GM18499 (cell line): Measurements from ENCODE around the gene PDSS2.
"Not testable (repeated sequence)": the region's sequence is repeated elsewhere in the genome, so short reads cannot be mapped to it uniquely, and the experiment has no call there.

Experiments used
- ATAC-seq: cut with Tn5 transposase; IDR thresholded peaks from one replicate; pipeline ENCODE4 v1.9.1; 2021; ENCODE audit warnings: moderate number of reproducible peaks; ENCODE audit not compliant: insufficient read depth, unreplicated experiment

Gene PDSS2

GRCh38 chr6:107475826-107476225, 16.5 kb upstream of the PDSS2 start:
- ATAC-seq = not testable (repeated sequence)

- ATAC-seq = not testable (repeated sequence)
These were observed 16.0 kb upstream of the PDSS2 start for GRCh38 chr6:107475360-107475759.

GRCh38 chr6:107473660-107474059, 14.3 kb upstream of the PDSS2 start:
- ATAC-seq = no peak

GRCh38 chr6:107470364-107470763, 11.0 kb upstream of the PDSS2 start:
- no peak for ATAC-seq

GRCh38 chr6:107466062-107466461, 6.7 kb upstream of the PDSS2 start:
- no peak for ATAC-seq

GRCh38 chr6:107460083-107460631, 793 bp upstream of the PDSS2 start:
- no peak for ATAC-seq

GRCh38 chr6:107458672-107459282, 587 bp downstream of the PDSS2 start:
- peak; percentile 20 for ATAC-seq

GRCh38 chr6:107448776-107449175, 10.6 kb downstream of the PDSS2 start:
- no peak for ATAC-seq

GRCh38 chr6:107447663-107448216, 11.6 kb downstream of the PDSS2 start:
- no peak for ATAC-seq

- ATAC-seq = no peak
These were observed 15.1 kb downstream of the PDSS2 start for GRCh38 chr6:107444277-107444676.

GRCh38 chr6:107443608-107444267, 15.6 kb downstream of the PDSS2 start:
- no peak for ATAC-seq

- ATAC-seq = no peak
These were observed 16.3 kb downstream of the PDSS2 start for GRCh38 chr6:107442938-107443607.

- ATAC-seq = no peak
These were observed 17.7 kb downstream of the PDSS2 start for GRCh38 chr6:107441682-107442081.

GRCh38 chr6:107440936-107441335, 18.4 kb downstream of the PDSS2 start:
- ATAC-seq = no peak

- no peak for ATAC-seq
These were observed 20.0 kb downstream of the PDSS2 start for GRCh38 chr6:107439406-107439805.

- no peak for ATAC-seq
These were observed 21.7 kb downstream of the PDSS2 start for GRCh38 chr6:107437691-107438090.

- ATAC-seq = no peak
These were observed 22.5 kb downstream of the PDSS2 start for GRCh38 chr6:107436881-107437280.

- ATAC-seq = no peak
These were observed 23.6 kb downstream of the PDSS2 start for GRCh38 chr6:107435798-107436197.

GRCh38 chr6:107434812-107435211, 24.6 kb downstream of the PDSS2 start:
- ATAC-seq = no peak

GRCh38 chr6:107425951-107426350, 33.4 kb downstream of the PDSS2 start:
- ATAC-seq = not testable (repeated sequence)

GRCh38 chr6:107423474-107423990, 35.8 kb downstream of the PDSS2 start:
- ATAC-seq = no peak
